IMR-90 (cell line): Measurements from ENCODE around the gene MAP2K2. TPM values are rescaled to one million over a fixed set of nuclear protein-coding genes. Genes with fewer than 3 reads are reported as not detected.

Source experiments
- ATAC-seq: fragments of 200-7000 bp; cut with Tn5 transposase; 2 replicates; pipeline ENCODE4 v1.9.1; 2020; ENCODE audit warnings: low read depth, mild to moderate bottlenecking, moderate library complexity
- BruUV-seq: library from RNA; stranded (reverse); fragments of 400-500 nt; replicated peaks from 2 replicates; lab custom pipeline; 2021; lab: Mats Ljungman, UMichigan
- CTCF ChIA-PET: fragments of 300-600 bp; formaldehyde crosslinking; extraction: SDS; loops from one replicate; lab custom pipeline; 2021; ENCODE audit warnings: antibody characterized with exemption; lab: Yijun Ruan, JAX
- POLR2A ChIA-PET: fragments of 300-600 bp; sonication (Branson Sonifier 250); formaldehyde crosslinking; loops from one replicate; lab custom pipeline; 2022; ENCODE audit warnings: antibody characterized with exemption; ENCODE audit not compliant: unreplicated experiment; lab: Charles Lee
- DNase-seq: peaks from one replicate; pipeline ENCODE4 v3.0.0; 2013
- H2AFZ ChIP-seq: replicated peaks from 2 replicates; pipeline ENCODE3; 2013; ENCODE audit warnings: low read length, mild to moderate bottlenecking; ENCODE audit not compliant: poor library complexity
- H2AK5ac ChIP-seq: 2 replicates; pipeline ENCODE4 v1.6.1; 2013; ENCODE audit warnings: low read depth, low read length, inconsistent platforms
- H2AK9ac ChIP-seq: replicated peaks from 2 replicates; pipeline ENCODE3; 2013; ENCODE audit warnings: mild to moderate bottlenecking, low read depth, low read length, moderate library complexity; ENCODE audit not compliant: poor library complexity
- H2BK120ac ChIP-seq: 2 replicates; pipeline ENCODE4 v1.6.1; 2013; ENCODE audit warnings: low read depth, low read length, inconsistent platforms
- H2BK15ac ChIP-seq: 3 replicates; pipeline ENCODE4 v1.6.1; 2013; ENCODE audit warnings: low read depth, low read length, inconsistent platforms
- H2BK20ac ChIP-seq: 2 replicates; pipeline ENCODE4 v1.6.1; 2013; ENCODE audit warnings: low read depth, mild to moderate bottlenecking, inconsistent platforms, low read length, moderate library complexity
- H2BK5ac ChIP-seq: 2 replicates; pipeline ENCODE4 v1.6.1; 2013; ENCODE audit warnings: mild to moderate bottlenecking, low read depth, low read length, inconsistent platforms; ENCODE audit not compliant: poor library complexity, severe bottlenecking
- H3K14ac ChIP-seq: replicated peaks from 2 replicates; pipeline ENCODE4 v1.6.1; 2013; ENCODE audit warnings: low read depth, low read length, inconsistent platforms
- H3K18ac ChIP-seq: 2 replicates; pipeline ENCODE4 v1.6.1; 2013; ENCODE audit warnings: low read depth, low read length, control low read depth
- H3K23ac ChIP-seq: 2 replicates; pipeline ENCODE4 v1.6.1; 2013; ENCODE audit warnings: low read depth, low read length, inconsistent platforms
- H3K27ac ChIP-seq: 2 replicates; pipeline ENCODE4 v1.5.1; 2013; ENCODE audit warnings: mild to moderate bottlenecking, control low read depth, low read length; ENCODE audit not compliant: insufficient read depth
- H3K27me3 ChIP-seq: 2 replicates; pipeline ENCODE4 v1.6.1; 2013; ENCODE audit warnings: low read length; ENCODE audit not compliant: control insufficient read depth, insufficient read depth
- H3K36me3 ChIP-seq: 2 replicates; pipeline ENCODE4 v1.6.1; 2013; ENCODE audit warnings: low read length, mixed read lengths; ENCODE audit not compliant: control insufficient read depth, insufficient read depth
- H3K4ac ChIP-seq: 2 replicates; pipeline ENCODE4 v1.6.1; 2013; ENCODE audit warnings: low read depth, low read length, inconsistent platforms
- H3K4me1 ChIP-seq: 2 replicates; pipeline ENCODE4 v1.6.1; 2013; ENCODE audit warnings: low read length, mixed read lengths; ENCODE audit not compliant: control insufficient read depth, insufficient read depth
- H3K4me2 ChIP-seq: 2 replicates; pipeline ENCODE4 v1.6.1; 2013; ENCODE audit warnings: low read depth, mild to moderate bottlenecking, control low read depth, low read length, moderate library complexity
- H3K4me3 ChIP-seq: 2 replicates; pipeline ENCODE4 v1.5.1; 2013; ENCODE audit warnings: low read depth, mild to moderate bottlenecking, control low read depth, low read length, moderate library complexity; ENCODE audit not compliant: insufficient read depth
- H3K56ac ChIP-seq: 2 replicates; pipeline ENCODE4 v1.6.1; 2013; ENCODE audit warnings: low read length, inconsistent platforms; ENCODE audit not compliant: insufficient read depth; ENCODE audit errors: extremely low read depth
- H3K79me1 ChIP-seq, 2 experiments: 2 replicates each; pipeline ENCODE4 v1.6.1; 2013; ENCODE audit warnings: low read length in 2 of 2, inconsistent platforms in 1 of 2, low read depth in 1 of 2
- H3K9ac ChIP-seq: 2 replicates; pipeline ENCODE4 v1.6.1; 2013; ENCODE audit warnings: low read depth, low read length, control low read depth
- H3K9me1 ChIP-seq: 2 replicates; pipeline ENCODE4 v1.6.1; 2013; ENCODE audit warnings: low read length, inconsistent platforms; ENCODE audit not compliant: insufficient read depth
- H3K9me3 ChIP-seq: 2 replicates; pipeline ENCODE4 v1.6.1; 2013; ENCODE audit warnings: low read length; ENCODE audit not compliant: control insufficient read depth, insufficient read depth
- H4K20me1 ChIP-seq: 2 replicates; pipeline ENCODE4 v1.6.1; 2013; ENCODE audit warnings: low read length, inconsistent platforms; ENCODE audit not compliant: insufficient read depth
- H4K5ac ChIP-seq: 2 replicates; pipeline ENCODE4 v1.6.1; 2013; ENCODE audit warnings: mild to moderate bottlenecking, low read depth, low read length, control low read depth
- H4K8ac ChIP-seq, 2 experiments: 2 replicates each; pipeline ENCODE4 v1.6.1; 2013; ENCODE audit warnings: low read depth in 2 of 2, low read length in 2 of 2, control low read depth in 1 of 2, inconsistent platforms in 1 of 2
- H4K91ac ChIP-seq: 2 replicates; pipeline ENCODE4 v1.6.1; 2013; ENCODE audit warnings: low read depth, low read length, inconsistent platforms; ENCODE audit not compliant: insufficient read depth
- BHLHE40 ChIP-seq: fragments of 150-350 bp; IDR thresholded peaks from 2 replicates; pipeline ENCODE4 v1.6.1; 2016; ENCODE audit warnings: mild to moderate bottlenecking, low read depth, low read length
- MAFK ChIP-seq: IDR thresholded peaks from 2 replicates; pipeline ENCODE4 v1.6.1; 2012; ENCODE audit warnings: low read depth, low read length, improper control_type of control experiment
- MAZ ChIP-seq: IDR thresholded peaks from 2 replicates; pipeline ENCODE4 v1.6.1; 2012; ENCODE audit warnings: low read depth, mild to moderate bottlenecking, low read length, improper control_type of control experiment, moderate library complexity, borderline replicate concordance
- NFE2L2 ChIP-seq: fragments of 150-350 bp; IDR thresholded peaks from 2 replicates; pipeline ENCODE4 v1.6.1; 2016; ENCODE audit warnings: low read depth, mild to moderate bottlenecking, low read length
- POLR2A ChIP-seq: IDR thresholded peaks from 2 replicates; pipeline ENCODE4 v1.6.1; 2012; ENCODE audit warnings: mild to moderate bottlenecking, low read depth, low read length
- RCOR1 ChIP-seq: IDR thresholded peaks from 2 replicates; pipeline ENCODE4 v1.6.1; 2012; ENCODE audit warnings: mild to moderate bottlenecking, low read length, improper control_type of control experiment; ENCODE audit not compliant: insufficient replicate concordance
- WGBS, 2 experiments: methylation state at CpG; one replicate each; pipeline versions ENCODE4 v1.1.5 to v1.1.7; 2013; ENCODE audit warnings: missing lambda C conversion rate in 2 of 2; ENCODE audit not compliant: insufficient read length in 1 of 2; ENCODE audit errors: extremely low coverage in 2 of 2; 5-methylcytosine and 5-hydroxymethylcytosine counted together
- dilution Hi-C: fragments of 300-500 bp; cut with HindIII; formaldehyde crosslinking; loops from one replicate; pipeline ENCODE4 v1.14.3; 2018; ENCODE audit warnings: low sequenced_read_pairs; ENCODE audit not compliant: unreplicated experiment
- in situ Hi-C: fragments of 300-500 bp; cut with MboI; formaldehyde crosslinking; loops from 3 replicates; pipeline ENCODE4 v1.14.3; 2019; ENCODE audit warnings: low sequenced_read_pairs, inconsistent platforms, mixed read lengths
- intact Hi-C: fragments of 100-400 bp; cut with micrococcal nuclease; formaldehyde crosslinking; loops from 2 replicates; pipeline ENCODE4 v1.10.0; 2022
- polyA plus RNA-seq, 3 experiments: library from polyadenylated mRNA; depleted of rRNA; stranded (reverse); fragments of >200 nt; gene quantifications; 2 replicates each; pipeline ENCODE4 v1.2.3, GENCODE V29; 2012; ENCODE audit warnings: low replicate concordance in 1 of 3
- total RNA-seq: library from RNA; depleted of rRNA; stranded (reverse); fragments of >200 nt; gene quantifications from 2 replicates; pipeline ENCODE4 v1.2.3, GENCODE V29; 2012

Gene MAP2K2
- total and polyA plus RNA-seq, 2 of the 4 experiments (the other 2 are of a cell fraction), result 115 to 151 TPM

GRCh38 chr19:4062419-4063368 is 61.2 kb downstream of the MAP2K2 start:
- ChIA-PET POLR2A (no interaction called here), CTCF (no interaction called here)
- H3K27ac ChIP-seq, result no peak overlapping the region
- ATAC-seq, result no peak
- H3K9ac ChIP-seq, result no peak overlapping the region
- no peaks in the 10 kb centered on the region for H3K27me3 ChIP-seq
- in situ Hi-C loops, result no loop called here
- H2BK120ac ChIP-seq, result no peak overlapping the region
- peaks cover 45% of the 10 kb centered on the region for H3K4me1 ChIP-seq
- peaks cover 22% of the 10 kb centered on the region for H3K36me3 ChIP-seq
- no peak overlapping the region for H3K56ac ChIP-seq
- BruUV-seq, result no TSS peak
- H3K4me3 ChIP-seq, result no peak overlapping the region
- H3K23ac ChIP-seq, result no peak overlapping the region
- H4K20me1 ChIP-seq, result peaks cover 71% of the 10 kb centered on the region
- H4K91ac ChIP-seq, result no peak overlapping the region
- peak overlapping the region; percentile 33 for H2AFZ ChIP-seq
- H2AK5ac ChIP-seq, result no peak overlapping the region
- H3K4ac ChIP-seq, result no peak overlapping the region
- no peak overlapping the region for H2BK15ac ChIP-seq
- no peak overlapping the region for H4K5ac ChIP-seq
- peaks cover 0 to 29% of the 10 kb centered on the region in 2 experiments; a peak in 2 of 4 replicates for H3K79me1 ChIP-seq
- no peak overlapping the region for H2BK20ac ChIP-seq
- intact Hi-C loops, result no loop called here
- no peak for TF ChIP-seq MAZ
- TF ChIP-seq RCOR1, result no peak
- no peak for TF ChIP-seq POLR2A
- TF ChIP-seq MAFK, result no peak
- TF ChIP-seq BHLHE40, result no peak
- no peak for TF ChIP-seq NFE2L2
- H4K8ac ChIP-seq, result no peak overlapping the region
- no peak overlapping the region for H3K14ac ChIP-seq
- dilution Hi-C loops, result no loop called here
- DNase-seq, result no peak
- H3K18ac ChIP-seq, result no peak overlapping the region
- peak overlapping the region; percentile 91; the same call in 1 of the 2 replicates for H3K4me2 ChIP-seq
- 84% methylated on average over 11 of the region's 30 CpGs; no CpG with 5 or more reads in 1 of the 2 experiments for WGBS, 2 experiments
- peak overlapping the region; percentile 58 for H2AK9ac ChIP-seq
- no peaks in the 10 kb centered on the region for H3K9me3 ChIP-seq
- no peak overlapping the region for H2BK5ac ChIP-seq
- H3K9me1 ChIP-seq, result no peaks in the 10 kb centered on the region
